ENCODE results near the gene SRGAP1.

The SRGAP1 gene

GRCh38 chr12:63848450-63848849, 4.0 kb downstream of the SRGAP1 start:
- Histone ChIP-seq H3K27ac (ENCODE audit: extremely low read depth, low read depth, low read length) (no peak overlapping the region), H3K4me3 (ENCODE audit: low read depth, low read length) (no peak overlapping the region), H3K9me3 (ENCODE audit: control insufficient read depth, insufficient read depth, low read depth, low read length) (no peaks in the 10 kb centered on the region), H3K36me3 (ENCODE audit: control insufficient read depth in 2 of 2, insufficient read depth in 1 of 2, low read length in 2 of 2) (no peaks in the 10 kb centered on the region), H3K4me1 (ENCODE audit: control insufficient read depth, insufficient read depth, low read length) (0 out of 2 replicates have a peak, but pooled peaks cover 4% of the 10 kb centered on the region)
- no peak for TF ChIP-seq ZNF488 (tag by site-specific recombination; IDR thresholded peaks at IDR 0.05)
- TF ChIP-seq ZNF211 (tag by site-specific recombination; IDR thresholded peaks at IDR 0.05; ENCODE audit: low read depth) = no peak
- TF ChIP-seq, protein P1, sequence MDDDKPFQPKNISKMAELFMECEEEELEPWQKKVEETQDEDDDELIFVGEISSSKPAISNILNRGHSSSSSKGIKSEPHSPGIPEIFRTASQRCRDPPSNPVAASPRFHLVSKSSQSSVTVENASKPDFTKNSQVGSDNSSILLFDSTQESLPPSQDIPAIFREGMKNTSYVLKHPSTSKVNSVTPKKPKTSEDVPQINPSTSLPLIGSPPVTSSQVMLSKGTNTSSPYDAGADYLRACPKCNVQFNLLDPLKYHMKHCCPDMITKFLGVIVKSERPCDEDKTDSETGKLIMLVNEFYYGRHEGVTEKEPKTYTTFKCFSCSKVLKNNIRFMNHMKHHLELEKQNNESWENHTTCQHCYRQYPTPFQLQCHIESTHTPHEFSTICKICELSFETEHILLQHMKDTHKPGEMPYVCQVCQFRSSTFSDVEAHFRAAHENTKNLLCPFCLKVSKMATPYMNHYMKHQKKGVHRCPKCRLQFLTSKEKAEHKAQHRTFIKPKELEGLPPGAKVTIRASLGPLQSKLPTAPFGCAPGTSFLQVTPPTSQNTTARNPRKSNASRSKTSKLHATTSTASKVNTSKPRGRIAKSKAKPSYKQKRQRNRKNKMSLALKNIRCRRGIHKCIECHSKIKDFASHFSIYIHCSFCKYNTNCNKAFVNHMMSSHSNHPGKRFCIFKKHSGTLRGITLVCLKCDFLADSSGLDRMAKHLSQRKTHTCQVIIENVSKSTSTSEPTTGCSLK (tag by site-specific recombination; IDR thresholded peaks at IDR 0.05) = no peak
- no peak for TF ChIP-seq MEIS1 (CRISPR knock-in tag; IDR thresholded peaks at IDR 0.05; ENCODE audit: borderline replicate concordance)
- no peak for TF ChIP-seq ZNF639 (tag by site-specific recombination; IDR thresholded peaks at IDR 0.05)
- TF ChIP-seq GLIS1 (tag by site-specific recombination; IDR thresholded peaks at IDR 0.05) = no peak
- peak; percentile 39; the same call in 1 of the 2 replicates for TF ChIP-seq ZBTB17 (tag by site-specific recombination; IDR thresholded peaks at IDR 0.05)
- no peak for TF ChIP-seq ZNF529 (tag by site-specific recombination; IDR thresholded peaks at IDR 0.05; ENCODE audit: insufficient replicate concordance)
- TF ChIP-seq, protein P2, sequence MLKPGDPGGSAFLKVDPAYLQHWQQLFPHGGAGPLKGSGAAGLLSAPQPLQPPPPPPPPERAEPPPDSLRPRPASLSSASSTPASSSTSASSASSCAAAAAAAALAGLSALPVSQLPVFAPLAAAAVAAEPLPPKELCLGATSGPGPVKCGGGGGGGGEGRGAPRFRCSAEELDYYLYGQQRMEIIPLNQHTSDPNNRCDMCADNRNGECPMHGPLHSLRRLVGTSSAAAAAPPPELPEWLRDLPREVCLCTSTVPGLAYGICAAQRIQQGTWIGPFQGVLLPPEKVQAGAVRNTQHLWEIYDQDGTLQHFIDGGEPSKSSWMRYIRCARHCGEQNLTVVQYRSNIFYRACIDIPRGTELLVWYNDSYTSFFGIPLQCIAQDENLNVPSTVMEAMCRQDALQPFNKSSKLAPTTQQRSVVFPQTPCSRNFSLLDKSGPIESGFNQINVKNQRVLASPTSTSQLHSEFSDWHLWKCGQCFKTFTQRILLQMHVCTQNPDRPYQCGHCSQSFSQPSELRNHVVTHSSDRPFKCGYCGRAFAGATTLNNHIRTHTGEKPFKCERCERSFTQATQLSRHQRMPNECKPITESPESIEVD (tag by site-specific recombination; IDR thresholded peaks at IDR 0.05) = peak; percentile 63
- TF ChIP-seq OSR2 (tag by site-specific recombination; IDR thresholded peaks at IDR 0.05) = peak; percentile 69
- TF ChIP-seq ZNF654 (tag by site-specific recombination; IDR thresholded peaks at IDR 0.05; ENCODE audit: low read depth) = no peak
- TF ChIP-seq SP3 (tag by site-specific recombination; IDR thresholded peaks at IDR 0.05) = no peak
- TF ChIP-seq GLI2 (tag by site-specific recombination; IDR thresholded peaks at IDR 0.05; ENCODE audit: borderline replicate concordance, low read depth) = no peak
- no peak for TF ChIP-seq ZNF19 (tag by site-specific recombination; IDR thresholded peaks at IDR 0.05; ENCODE audit: low read depth)
- no peak for TF ChIP-seq PRDM2 (tag by site-specific recombination; IDR thresholded peaks at IDR 0.05; ENCODE audit: borderline replicate concordance)
- TF ChIP-seq ZBTB8A (tag by site-specific recombination; IDR thresholded peaks at IDR 0.05) = no peak
- TF ChIP-seq HOXA7 (CRISPR knock-in tag; IDR thresholded peaks at IDR 0.05; ENCODE audit: borderline replicate concordance) = no peak
- no peak for TF ChIP-seq BCL11A (tag by site-specific recombination; IDR thresholded peaks at IDR 0.05; ENCODE audit: low read depth)
- TF ChIP-seq, protein P3, sequence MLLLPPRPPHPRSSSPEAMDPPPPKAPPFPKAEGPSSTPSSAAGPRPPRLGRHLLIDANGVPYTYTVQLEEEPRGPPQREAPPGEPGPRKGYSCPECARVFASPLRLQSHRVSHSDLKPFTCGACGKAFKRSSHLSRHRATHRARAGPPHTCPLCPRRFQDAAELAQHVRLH (tag by site-specific recombination; IDR thresholded peaks at IDR 0.05) = no peak
- no peak for TF ChIP-seq ZNF692 (tag by site-specific recombination; IDR thresholded peaks at IDR 0.05)
- TF ChIP-seq ZNF24 (tag by site-specific recombination; IDR thresholded peaks at IDR 0.05) = 0 out of 2 replicates have a peak, but pooled peaks have one; percentile 28
- TF ChIP-seq ZNF221 (tag by site-specific recombination; IDR thresholded peaks at IDR 0.05; ENCODE audit: borderline replicate concordance) = no peak
- POLR2A ChIA-PET = no interaction called here
- CTCF ChIA-PET = interaction anchor here (0.7 kb wide), 1 partner anchor 388 kb away, joined by 3 read pairs; no protein-coding TSS in a partner anchor
